GM20431 (cell line): ENCODE data around the gene ARHGAP4.

ENCODE experiments used
- in situ Hi-C: fragments of 300-500 bp; cut with MseI, MboI; formaldehyde crosslinking; loops from one replicate; pipeline ENCODE4 v1.15.0; 2020; ENCODE audit warnings: low sequenced_read_pairs; ENCODE audit not compliant: unreplicated experiment

Gene ARHGAP4

GRCh38 chrX:153885208-153885787 is 40.8 kb downstream of the ARHGAP4 start:
- in situ Hi-C loops: no loop called here

- in situ Hi-C loops: no loop called here
These were observed 41.5 kb downstream of the ARHGAP4 start for GRCh38 chrX:153884590-153884989.

DNA sequence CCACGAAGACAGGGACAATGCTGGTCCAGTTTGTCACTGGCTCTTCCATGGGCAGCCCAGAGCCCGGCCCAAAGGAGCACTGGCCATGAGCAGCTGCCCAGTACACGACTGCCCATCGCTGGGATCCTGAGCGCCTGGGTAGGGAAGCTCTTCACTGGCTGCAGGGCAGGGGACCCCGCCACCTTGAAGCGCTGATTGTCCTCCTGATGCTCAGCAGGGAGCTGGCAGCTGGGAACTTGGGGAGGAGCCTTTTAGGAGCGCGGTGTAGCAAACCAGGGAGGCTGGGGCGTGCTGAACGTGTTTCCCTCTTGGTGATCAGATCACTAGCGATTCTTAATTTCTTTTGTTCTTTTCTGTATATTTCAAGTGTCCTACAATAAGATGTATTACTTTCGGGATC is 41.9 kb downstream of the ARHGAP4 start:
- in situ Hi-C loops: no loop called here

- in situ Hi-C loops: no loop called here
These were observed 42.8 kb downstream of the ARHGAP4 start for GRCh38 chrX:153883163-153883843.

- in situ Hi-C loops: no loop called here
These were observed 43.5 kb downstream of the ARHGAP4 start for GRCh38 chrX:153882557-153882956.

GRCh38 chrX:153882086-153882498 is 44.0 kb downstream of the ARHGAP4 start:
- in situ Hi-C loops: no loop called here

DNA sequence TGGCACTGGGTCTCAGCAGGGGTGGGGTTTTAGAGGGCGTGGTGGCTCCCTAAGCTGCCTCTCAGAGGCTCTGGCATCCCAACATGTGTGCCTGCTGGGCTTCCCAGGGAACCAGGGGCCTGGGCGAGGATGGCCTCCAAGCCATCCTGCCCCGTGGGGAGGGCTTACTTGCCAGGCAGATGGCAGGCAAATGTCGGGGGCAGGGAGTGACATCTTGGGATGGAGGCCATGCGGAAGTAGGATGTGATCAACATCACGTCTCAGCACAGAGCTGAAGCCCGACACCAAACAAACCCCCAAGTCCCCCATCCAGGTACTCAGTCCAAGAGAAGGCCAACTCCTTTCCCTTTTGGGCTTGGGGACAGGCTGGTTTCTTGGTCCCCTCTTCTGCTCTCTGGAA is 44.8 kb downstream of the ARHGAP4 start:
- in situ Hi-C loops: no loop called here

DNA sequence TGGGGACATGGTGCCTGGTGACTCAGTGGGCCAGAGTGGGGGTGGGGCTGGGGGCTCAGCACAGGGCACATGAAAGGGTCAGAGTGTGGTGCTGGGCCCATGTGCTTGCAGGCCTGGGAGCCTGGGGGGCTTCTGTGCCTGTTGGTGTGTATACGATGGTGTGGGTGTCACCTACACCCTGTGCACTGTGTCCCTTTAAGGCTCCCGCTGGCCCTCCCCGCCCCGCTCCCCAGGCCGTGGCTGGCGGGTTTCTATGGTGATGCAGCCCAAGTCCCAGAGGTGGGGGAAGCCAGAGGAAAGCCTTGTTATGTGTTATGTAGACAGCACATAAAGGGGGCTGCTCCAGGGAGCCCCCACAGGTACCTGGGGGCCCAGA is 45.6 kb downstream of the ARHGAP4 start:
- in situ Hi-C loops: no loop called here

- in situ Hi-C loops: no loop called here
These were observed 46.2 kb downstream of the ARHGAP4 start for GRCh38 chrX:153879741-153880439.

GRCh38 chrX:153878969-153879653 is 47.0 kb downstream of the ARHGAP4 start:
- in situ Hi-C loops: no loop called here

GRCh38 chrX:153878345-153878744 is 47.7 kb downstream of the ARHGAP4 start:
- in situ Hi-C loops: no loop called here

DNA sequence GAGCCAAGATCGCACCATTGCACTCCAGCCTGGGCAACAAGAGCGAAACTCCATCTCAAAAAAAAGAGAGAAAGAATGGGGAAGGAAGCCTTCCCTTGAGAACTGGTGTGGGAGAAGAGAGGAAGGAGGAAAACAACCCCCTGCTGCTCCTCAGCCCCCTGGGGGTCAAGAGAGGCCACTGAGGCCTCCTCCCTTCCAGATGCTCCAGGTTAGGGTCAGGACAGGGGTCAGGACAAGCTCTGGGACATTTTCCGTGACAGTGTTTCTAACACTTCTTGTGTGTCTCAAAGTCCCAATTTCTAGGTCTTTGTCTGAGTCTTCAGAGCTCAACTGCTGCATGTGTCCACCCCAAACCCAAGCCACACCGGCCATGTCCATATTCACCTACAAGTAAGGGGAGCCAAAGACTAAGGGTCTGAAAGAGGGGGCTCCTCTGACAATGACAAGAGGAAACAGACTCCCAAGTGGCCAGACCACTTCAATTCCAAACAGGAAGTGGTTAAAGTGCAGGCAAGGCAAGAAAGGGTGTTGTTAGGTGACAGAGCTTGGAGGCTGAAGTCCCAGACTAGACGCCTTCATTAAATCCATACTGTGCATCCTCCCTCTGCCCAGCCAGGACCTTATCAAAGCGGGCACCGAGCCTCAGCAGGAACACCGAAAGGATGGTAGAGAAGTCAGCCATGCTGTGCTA is 48.3 kb downstream of the ARHGAP4 start:
- in situ Hi-C loops: no loop called here

DNA sequence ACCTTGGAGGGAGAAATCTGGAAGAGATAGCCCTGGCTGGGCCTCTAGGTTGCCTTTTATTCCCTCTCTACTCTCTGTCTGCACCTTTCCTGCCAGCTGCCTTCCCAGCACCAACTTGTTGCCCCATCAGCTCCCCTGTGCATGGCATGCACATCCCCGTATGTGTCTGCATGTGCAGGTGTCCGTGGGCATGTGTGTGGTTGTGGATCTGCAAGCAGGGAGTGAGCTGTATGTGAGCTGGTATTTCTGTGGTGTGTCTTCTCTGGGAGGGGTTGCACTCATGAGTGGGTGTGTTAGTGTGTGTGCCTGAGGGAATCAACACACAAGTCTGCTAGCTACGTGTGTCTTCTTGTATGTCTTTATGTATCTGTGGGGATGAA is 50.0 kb downstream of the ARHGAP4 start:
- in situ Hi-C loops: no loop called here

GRCh38 chrX:153875391-153876111 is 50.5 kb downstream of the ARHGAP4 start:
- in situ Hi-C loops: no loop called here

- in situ Hi-C loops: no loop called here
These were observed 51.5 kb downstream of the ARHGAP4 start for GRCh38 chrX:153874366-153875125.

GRCh38 chrX:153874085-153874365 is 52.0 kb downstream of the ARHGAP4 start:
- in situ Hi-C loops: no loop called here

- in situ Hi-C loops: no loop called here
These were observed 52.6 kb downstream of the ARHGAP4 start for GRCh38 chrX:153873282-153874084.
